ENCODE measurements around the gene ST6GALNAC3.
"Not testable (repeated sequence)": the region's sequence is repeated elsewhere in the genome, so short reads cannot be mapped to it uniquely, and the experiment has no call there.

The ST6GALNAC3 gene

DNA sequence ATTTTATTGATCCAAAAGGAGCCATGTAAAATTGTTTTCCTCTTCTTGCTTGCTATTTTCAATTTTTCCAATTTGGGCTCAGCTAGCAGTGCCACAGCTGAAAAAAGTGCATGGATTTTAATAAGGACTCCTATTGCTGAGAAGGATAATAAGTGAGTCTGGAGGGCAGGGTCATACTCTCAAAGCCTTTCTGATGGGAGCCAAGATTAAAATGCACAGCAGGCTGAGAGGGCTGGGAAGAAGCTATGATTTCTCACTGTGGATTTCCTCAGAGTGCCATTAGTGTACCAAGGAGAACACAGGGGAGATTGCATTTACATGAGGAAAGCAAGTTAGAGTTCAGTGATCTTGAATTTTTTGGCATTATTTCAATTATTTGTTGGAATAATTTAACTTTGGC lies 261.3 kb downstream of the ST6GALNAC3 start:
- FAIRE-seq (no peak), DNase-seq (ENCODE audit: low spot score) (no peak)

DNA sequence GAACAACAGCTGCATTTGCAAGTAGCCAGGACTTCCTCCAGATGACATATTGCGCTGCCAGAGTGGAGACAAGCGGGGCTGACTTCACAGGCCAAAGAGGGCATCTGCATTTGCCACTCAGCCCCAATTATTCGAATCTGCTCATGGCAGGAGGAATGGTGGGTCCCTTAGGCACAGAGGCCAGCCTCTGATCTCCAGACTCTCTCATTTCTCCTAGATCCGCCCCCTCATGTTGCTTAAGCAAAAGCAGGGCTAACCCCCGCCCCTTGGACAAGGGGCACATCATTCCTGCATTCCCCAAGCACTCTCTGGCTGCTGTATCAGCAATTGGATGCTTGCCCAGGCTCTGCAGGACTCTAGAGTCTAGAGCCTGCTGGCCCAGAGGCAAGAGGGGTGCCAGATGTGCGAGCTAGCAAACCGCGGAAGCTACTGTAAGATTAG lies 262.4 kb downstream of the ST6GALNAC3 start:
- DNase-seq (ENCODE audit: low spot score) = no peak
- FAIRE-seq = no peak

DNA sequence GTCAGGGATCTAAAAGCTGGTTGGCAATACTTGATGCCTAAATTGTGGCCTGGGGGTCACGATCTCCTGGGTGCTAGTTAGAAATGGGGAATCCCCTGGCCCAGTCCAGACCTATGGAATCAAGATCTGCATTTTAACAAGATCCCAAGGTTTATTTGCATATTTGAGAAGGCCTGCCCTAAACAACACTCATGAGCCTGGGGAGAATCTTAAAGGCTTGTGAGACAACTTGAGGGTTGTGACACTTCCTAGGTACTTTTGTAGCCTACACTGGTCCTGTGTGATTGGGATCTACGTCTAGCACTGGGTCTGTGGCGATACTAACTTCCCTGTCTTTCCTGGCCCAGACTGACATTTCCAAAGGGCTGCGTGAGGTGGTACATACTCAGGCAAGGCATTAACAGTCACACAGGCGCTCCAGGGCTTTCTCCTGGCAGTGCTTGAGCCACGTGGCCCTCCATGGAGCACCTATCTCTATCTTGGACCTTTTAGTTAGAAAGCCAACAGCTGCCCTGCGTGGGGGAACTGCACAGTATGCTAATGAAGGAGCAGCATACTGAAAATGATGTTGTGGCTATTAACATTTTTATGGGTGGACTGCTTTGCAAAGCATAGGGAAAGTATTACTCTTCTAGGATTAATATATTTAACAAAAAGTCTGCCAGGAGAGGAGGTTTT lies 263.1 kb downstream of the ST6GALNAC3 start:
- FAIRE-seq (no peak), DNase-seq (ENCODE audit: low spot score) (no peak)

DNA sequence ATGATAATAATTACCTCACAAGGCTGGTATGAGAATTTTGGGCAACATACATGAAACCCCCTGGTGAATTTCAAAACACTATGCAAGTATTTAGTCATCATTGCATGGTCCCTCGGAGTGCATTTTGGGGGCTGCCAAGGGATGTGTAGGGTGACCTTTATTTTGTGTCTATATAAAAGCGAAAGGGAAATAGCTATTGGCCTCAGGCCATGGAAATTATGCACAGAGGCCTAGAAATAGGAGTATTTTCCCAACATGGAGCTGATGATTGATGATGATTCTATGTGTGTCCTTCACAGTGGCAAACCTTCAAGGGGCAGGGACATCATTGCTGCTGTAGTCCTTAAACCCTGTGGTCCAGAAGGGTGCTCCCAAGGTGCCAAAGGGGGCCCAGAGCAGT lies 265.5 kb downstream of the ST6GALNAC3 start:
- DNase-seq (ENCODE audit: low spot score) (no peak), FAIRE-seq (no peak)

DNA sequence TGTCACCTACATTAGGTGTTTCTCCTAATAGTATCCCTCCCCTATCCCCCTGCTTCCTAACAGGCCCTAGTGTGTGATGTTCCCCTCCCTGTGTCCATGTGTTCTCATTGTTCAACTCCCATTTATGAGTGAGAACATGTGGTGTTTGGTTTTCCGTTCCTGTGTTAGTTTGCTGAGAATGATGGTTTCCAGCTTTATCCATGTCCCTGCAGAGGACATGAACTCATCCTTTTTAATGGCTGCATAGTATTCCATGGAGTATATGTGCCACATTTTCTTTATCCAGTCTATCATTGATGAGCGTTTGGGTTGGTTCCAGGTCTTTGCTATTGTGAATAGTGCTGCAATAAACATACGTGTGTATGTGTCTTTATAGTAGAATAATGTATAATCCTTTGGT lies 267.3 kb downstream of the ST6GALNAC3 start:
- not testable (repeated sequence) for FAIRE-seq

DNA sequence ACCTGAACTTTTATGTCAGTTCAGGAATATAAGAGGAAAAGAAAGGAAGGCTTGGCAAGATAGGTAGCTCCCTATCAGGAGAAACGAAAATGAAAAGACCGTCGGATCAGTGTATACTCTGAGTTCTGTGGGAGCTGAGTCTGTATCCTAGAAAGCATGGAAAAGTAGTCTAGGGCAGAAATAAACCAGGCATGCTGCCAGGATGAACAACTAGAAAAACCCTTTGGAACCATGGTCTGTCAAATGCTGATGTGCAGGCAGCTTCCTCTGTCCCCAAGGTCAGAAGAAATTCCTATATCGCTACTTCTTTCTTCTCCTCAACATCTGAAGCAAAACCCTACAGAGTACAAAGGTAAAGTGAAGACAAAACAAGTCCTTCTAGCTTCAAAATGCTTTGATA lies 268.8 kb downstream of the ST6GALNAC3 start:
- DNase-seq (ENCODE audit: low spot score) = no peak
- no peak for FAIRE-seq

More for the DNA sequence above, 267.3 kb downstream of the ST6GALNAC3 start:
- DNase-seq (ENCODE audit: low spot score) = not testable (repeated sequence)

DNA sequence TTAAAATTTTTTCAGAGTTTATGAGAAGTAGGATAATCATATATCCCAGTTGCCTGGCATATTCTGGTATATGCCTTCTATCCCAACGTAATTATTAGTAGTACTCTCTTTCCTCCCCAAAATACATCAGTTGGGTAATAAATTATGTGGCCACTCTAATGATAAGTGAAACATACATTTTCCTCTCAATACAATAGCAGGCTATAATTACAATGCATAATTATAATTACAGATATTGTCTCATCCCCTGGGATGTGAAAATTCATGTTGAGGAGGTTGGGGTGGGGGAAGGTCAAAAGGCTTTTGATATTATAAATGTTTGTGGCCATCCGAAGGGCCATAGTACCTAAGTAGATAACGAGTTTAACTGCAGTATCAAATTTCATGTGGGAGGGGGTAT lies 277.1 kb downstream of the ST6GALNAC3 start:
- no peak for FAIRE-seq
- DNase-seq (ENCODE audit: low spot score) = no peak

DNA sequence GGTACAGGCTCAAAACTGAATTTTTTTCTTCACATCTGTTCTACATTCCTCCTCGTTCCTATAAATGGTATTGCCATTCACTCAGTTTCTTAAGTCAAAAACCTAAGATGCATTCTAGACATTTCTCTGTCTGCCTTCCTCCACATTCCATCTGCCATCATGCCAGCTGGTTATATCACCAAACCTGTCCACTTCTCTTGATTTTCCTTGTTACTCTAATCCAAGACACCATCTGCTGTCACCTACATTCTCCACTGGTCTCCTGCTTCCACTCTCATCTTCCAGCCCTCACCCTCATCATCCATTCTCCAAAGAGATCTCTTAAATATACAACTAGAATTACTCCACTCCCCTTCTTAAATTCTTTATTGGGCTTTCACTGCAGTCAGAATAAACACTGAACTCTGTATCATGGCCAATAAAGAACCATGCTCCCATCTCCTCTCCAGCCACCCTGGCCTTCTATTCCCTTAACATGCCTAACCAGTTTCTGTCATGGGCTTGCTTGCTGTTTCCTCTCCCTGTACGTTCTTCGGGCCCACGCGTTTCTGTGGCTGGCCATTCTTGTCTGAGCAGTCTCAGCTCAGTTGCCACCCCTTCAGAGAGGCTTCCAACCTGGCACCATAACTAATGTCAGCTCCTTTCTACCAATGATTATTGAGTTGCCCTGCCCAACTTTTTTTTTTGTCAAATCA lies 278.3 kb downstream of the ST6GALNAC3 start:
- FAIRE-seq = no peak

DNA sequence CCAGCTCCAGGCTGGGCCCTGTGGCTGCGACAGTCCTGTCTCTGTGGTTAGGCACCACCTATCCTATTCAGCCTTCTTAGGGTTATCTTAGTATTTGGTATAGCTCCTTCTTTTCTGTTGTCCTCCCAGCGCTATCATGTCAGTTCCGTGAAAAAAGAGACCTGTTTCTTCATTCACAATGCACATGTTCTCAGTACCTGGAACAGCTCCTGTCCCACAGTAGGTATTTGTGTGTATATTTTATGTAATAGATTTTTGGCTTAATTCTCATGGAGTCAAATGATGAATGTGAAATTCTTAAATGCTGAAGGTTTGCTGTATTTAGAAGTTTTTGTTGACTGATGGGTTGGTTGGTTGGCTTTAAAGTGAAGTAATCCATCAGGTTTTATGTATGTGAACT lies 279.7 kb downstream of the ST6GALNAC3 start:
- no peak for DNase-seq (ENCODE audit: low spot score)
- no peak for FAIRE-seq

More for the DNA sequence above, 278.3 kb downstream of the ST6GALNAC3 start:
- no peak for DNase-seq (ENCODE audit: low spot score)

DNA sequence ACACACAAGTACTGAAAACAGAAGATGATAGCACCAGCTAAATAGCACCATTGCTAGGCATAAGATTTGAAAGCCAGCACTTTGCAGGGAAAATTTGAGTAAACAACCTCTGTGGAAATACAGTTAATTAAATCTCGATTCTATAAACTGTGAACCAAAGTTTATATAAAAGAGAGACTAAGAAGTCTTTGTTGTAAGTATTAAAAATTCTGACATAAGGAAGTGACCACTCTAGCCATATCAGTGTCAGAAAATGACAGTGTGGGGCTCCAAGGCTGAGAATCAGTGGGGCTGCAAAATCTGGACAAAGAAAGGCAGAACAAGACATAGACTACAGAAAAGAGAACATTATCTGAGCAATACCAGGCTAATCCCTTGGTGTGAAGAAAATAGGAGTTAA lies 292.2 kb downstream of the ST6GALNAC3 start:
- FAIRE-seq (no peak), DNase-seq (ENCODE audit: low spot score) (no peak)

DNA sequence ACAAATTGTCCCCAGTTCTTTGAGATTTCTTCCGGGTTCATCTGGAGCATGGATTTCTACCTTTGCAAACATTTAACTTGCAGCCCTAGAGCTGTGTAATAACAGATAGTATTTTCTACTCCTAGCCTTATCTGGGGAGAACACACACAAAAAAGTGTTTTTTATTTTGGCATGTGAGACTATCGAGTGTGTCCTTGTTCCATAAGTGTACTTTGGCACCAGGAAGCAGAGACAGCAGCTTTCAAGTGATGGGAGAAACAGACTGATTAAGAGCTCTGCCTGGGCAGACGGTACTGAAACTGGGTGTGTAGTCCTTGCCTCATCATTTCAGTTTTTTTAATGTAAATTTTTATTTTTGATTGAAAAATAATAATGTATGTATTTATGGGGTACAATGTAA lies 297.4 kb downstream of the ST6GALNAC3 start:
- FAIRE-seq (no peak), DNase-seq (ENCODE audit: low spot score) (no peak)

DNA sequence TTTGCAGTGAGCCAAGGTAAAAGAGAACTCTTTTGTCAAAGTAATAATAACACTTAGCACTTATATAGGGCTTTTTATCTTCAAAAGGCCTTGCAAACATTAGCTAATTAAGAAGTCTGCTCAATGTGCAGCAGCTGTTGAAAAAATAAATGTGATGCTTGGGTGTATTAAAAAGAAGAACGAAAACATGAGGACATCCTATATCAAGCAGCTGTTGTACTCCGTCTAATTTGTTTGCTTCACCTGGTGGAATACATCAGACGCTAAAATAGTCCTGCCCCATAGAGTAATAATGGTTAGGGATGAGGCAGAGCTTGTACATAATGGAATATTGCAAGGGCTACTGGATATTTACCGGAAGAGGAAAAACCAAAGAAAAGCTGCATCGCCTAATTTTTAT lies 299.5 kb downstream of the ST6GALNAC3 start:
- FAIRE-seq = no peak
- no peak for DNase-seq (ENCODE audit: low spot score)

DNA sequence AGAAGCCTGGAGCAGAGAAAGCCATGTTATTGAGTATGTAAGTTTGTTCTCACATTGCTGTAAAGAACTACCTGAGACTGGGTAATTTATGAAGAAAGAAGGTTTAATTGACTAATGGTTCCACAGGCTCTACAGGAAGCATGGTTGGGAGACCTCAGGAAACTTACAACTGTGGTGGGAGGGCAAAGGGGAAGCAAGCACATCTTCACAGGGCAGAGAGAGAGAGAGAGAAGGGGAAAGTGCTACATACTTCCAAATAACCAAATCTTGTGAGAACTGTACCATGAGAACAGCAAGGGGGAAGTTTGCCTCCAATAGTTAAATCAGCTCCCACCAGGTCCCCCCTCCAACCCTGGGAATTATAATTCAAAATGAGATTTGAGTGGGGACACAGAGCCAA lies 302.7 kb downstream of the ST6GALNAC3 start:
- FAIRE-seq = no peak
- DNase-seq (ENCODE audit: low spot score) = no peak

DNA sequence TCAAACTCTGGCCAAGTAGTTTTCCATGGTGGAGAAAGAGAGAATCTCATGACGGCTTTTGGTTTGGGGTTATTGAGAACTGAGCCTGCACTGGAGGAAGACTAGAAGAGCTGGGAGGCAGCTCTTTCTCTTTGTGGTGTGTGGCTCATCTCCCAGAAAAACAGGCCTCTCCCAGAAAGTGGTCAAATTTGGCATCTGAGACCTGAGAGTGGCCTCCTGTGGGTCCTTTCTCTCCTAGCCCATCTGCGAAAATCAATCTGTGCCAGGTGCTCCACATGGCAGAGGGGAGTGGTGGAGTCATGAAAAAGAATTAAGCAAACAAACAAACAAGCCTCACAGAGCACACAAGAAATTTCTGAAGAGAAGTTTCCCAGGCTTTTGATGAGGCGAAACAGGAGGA lies 305.0 kb downstream of the ST6GALNAC3 start:
- DNase-seq (ENCODE audit: low spot score) (no peak), FAIRE-seq (no peak)

DNA sequence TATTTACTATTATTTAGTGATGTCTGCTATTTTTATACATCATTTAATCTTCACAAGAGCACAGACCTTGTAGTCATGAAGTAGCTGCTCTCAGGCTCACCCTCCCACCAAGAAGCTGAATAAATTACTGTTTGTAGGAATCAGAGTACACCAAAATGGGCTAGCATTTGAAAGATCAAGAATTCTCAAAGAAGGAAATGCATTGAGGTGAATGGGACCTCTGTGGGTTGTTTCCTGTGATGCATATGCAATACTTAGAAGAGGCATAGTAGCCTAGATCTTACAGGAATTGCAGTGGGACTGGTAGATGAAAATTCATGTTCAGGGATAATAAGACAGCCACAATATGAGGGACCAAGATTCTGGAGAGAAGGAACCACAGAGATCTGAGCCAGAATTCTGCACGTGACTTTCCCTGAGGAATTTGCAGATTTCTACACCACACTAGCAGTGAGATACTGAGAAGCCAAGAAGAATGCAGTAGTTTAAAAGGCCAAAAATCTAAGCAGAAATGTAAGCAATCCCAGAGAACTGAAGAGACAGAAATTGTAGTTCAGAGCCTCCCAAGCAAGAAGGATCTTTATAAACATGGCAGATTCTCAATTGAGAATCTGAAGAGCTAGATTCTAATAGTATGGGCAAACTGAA lies 307.0 kb downstream of the ST6GALNAC3 start:
- DNase-seq (ENCODE audit: low spot score) (no peak), FAIRE-seq (no peak)

DNA sequence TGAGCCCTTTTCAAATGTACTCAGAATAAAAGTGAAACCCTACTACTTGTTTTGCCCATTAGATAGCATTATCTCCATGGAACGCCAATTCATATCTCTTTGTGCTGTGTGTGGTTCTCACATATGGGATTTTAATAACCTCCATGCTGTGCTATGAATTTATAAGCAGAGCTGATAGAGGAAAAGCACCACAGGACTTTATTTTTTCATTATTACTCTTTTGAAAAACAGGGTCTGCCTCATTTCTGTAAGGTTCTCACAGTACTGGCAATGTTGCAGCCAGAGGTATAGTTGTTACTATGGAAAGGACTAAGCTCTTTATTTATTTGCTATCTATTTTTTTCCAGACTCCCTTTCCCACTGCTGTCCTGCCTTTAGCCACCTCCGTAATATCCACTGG lies 313.7 kb downstream of the ST6GALNAC3 start:
- FAIRE-seq (no peak), DNase-seq (ENCODE audit: low spot score) (no peak)

DNA sequence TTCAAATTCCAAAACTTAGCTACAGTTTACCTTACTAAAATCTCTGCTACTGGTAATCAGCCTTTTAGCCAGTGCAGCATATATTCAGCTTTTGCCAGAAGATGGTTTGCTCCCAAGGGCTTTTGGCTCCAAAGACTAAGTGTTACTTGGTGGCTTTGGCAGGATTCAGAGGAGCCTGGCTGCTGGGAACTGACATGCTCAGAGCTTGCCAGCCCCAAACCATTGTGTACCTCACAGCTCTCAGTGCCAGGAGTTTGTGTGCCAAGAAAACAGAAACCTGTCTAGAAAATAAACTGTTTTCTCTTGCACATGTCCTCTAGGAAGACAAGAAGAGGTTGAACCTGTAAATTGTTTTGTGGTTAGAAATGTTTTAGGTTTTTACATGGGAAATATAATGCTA lies 315.9 kb downstream of the ST6GALNAC3 start:
- no peak for FAIRE-seq
- no peak for DNase-seq (ENCODE audit: low spot score)

DNA sequence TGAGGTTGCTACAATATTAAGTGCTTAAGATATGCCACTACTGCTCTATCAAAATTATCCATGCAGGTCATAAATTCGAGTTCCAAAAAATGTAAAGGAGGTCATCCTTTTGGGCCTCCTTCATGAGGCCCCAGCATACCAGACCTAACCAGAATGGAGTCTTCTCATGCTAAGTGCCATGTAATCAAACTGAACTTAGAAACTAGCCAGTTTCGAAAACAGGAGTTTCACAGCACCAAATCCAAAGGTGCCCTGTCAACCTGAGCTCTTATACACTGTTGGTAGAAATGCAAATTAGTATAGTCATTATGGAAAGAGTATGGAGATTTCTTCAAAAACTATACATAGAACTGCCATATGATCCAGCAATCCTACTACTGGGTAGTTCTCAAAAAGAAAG lies 320.5 kb downstream of the ST6GALNAC3 start:
- FAIRE-seq (no peak), DNase-seq (ENCODE audit: low spot score) (no peak)

DNA sequence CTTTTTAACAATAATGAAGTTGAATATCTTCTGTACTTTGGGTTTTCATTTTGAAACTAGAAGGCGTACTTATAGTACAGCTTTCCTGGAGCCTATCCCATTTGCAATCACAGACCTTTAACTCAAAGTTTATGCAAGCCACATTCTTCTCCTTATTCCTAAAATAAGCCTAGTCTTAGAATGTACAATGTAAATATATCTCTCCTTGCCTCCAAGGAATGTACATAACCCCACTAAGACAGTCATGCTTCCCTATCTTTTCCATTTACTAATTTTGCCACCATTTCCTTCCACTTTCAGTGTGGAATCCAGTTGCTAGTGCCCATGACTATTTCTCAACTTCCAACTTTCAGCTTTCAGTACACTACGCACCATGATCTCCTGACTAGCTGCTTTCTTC lies 327.6 kb downstream of the ST6GALNAC3 start:
- no peak for FAIRE-seq
- DNase-seq (ENCODE audit: low spot score) = no peak

DNA sequence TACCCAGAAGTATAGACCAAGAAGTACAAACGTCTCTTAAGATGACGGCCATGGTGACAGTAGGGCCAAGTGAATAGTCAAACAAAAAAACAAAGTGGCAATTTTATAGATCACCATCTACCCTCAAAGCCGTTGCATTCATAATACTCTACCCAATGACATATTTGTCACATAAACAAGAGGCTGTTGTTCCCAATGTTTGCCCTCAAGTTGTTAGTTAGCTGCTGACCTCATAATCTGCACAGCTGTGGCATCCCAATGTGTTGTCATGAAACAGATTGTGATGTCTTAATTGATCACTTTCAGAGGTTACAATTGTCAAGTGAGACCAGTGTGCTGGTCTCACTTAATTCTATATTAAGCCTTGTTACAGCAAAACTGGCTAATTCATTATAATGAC lies 333.8 kb downstream of the ST6GALNAC3 start:
- DNase-seq (ENCODE audit: low spot score) (no peak), FAIRE-seq (no peak)

DNA sequence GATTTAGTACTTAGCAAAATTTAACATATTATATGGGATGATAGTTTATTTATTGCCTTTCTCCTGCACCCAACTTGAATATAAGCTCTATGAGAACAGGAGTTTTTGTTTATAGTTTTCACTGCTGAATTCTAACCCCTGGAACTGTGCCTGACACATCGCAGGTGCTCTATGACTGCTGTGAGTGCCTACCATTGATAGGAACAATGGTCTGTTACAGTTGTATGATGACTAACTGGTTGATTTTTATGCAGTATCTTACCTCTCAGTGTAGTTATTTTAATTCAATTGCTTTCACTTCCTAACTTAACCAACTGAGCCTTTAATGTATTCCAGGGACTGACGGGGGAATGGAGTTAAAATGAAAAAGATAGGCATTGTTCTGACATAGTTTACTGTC lies 336.0 kb downstream of the ST6GALNAC3 start:
- no peak for FAIRE-seq
- DNase-seq (ENCODE audit: low spot score) = no peak

DNA sequence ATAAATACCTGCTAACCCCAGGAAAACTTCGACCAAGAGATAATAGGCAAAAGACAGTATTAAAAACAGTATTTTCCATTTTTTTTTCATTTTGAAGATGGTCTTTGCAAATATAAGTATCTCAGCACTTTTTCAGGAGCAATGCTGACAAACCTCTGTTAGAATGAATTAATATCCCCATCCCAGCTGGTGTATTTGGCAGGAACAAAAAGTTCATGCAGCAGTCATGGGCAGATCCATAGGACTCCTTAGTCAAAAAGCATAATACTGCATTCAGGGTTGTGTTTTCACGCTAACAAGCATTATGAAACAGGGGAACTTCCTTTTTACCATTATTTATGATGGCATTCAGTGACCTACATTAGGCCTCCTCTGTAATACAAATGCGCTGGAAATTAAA lies 344.0 kb downstream of the ST6GALNAC3 start:
- FAIRE-seq = no peak
- DNase-seq (ENCODE audit: low spot score) = no peak

DNA sequence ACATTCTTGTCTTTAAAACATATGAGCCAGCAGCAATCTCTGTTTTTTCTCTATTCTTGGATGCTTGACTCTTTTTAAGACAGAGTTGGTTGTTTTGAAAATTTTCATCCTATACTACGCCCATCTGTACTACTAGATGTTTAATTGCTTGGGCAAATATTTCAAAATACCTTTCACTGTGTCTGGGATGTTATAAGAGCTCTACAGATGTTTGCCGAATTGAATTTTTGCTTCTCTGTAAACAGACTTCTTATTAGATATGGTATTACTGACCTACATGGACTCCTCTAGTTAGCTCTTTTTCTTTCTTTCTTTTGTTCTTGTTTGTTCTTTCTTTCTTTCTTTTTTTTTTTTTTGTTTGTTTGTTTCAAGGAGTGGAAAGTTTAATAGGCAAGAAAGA lies 345.1 kb downstream of the ST6GALNAC3 start:
- no peak for FAIRE-seq
- no peak for DNase-seq (ENCODE audit: low spot score)

All from RCC 7860 (cell line).